GM21367 (cell line): ENCODE measurements around the gene RBM33.
"Not testable (repeated sequence)": the region's sequence is repeated elsewhere in the genome, so short reads cannot be mapped to it uniquely, and the experiment has no call there.

Source experiments
- ATAC-seq: cut with Tn5 transposase; IDR thresholded peaks from one replicate; pipeline ENCODE4 v1.9.1; 2021; ENCODE audit not compliant: unreplicated experiment

Gene RBM33

DNA sequence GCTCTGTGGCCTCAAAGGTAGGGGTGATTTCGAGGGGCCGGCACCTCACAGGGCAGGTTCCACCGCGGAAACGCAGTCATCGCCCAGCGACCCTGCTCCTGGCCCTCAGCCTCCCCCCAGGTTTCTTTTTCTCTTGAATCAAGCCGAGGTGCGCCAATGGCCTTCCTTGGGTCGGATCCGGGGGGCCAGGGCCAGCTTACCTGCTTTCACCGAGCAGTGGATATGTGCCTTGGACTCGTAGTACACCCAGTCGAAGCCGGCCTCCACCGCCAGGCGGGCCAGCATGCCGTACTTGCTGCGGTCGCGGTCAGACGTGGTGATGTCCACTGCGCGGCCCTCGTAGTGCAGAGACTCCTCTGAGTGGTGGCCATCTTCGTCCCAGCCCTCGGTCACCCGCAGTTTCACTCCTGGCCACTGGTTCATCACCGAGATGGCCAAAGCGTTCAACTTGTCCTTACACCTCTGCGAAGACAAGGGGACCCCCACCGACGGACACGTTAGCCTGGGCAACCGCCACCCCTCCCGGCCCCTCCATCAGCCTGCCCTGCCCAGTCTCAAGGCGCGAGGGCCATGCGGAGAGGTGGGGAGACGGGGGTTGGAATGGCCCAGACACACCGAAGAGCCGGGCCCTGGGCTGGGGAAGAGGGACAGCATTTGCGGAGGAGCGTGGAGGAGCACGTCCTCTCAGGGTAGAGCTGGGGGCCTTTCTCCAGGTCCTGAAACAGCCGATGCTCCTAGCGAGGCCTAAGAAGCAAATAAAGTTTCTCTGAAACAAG is 161.8 kb downstream of the RBM33 start:
- ATAC-seq = no peak

DNA sequence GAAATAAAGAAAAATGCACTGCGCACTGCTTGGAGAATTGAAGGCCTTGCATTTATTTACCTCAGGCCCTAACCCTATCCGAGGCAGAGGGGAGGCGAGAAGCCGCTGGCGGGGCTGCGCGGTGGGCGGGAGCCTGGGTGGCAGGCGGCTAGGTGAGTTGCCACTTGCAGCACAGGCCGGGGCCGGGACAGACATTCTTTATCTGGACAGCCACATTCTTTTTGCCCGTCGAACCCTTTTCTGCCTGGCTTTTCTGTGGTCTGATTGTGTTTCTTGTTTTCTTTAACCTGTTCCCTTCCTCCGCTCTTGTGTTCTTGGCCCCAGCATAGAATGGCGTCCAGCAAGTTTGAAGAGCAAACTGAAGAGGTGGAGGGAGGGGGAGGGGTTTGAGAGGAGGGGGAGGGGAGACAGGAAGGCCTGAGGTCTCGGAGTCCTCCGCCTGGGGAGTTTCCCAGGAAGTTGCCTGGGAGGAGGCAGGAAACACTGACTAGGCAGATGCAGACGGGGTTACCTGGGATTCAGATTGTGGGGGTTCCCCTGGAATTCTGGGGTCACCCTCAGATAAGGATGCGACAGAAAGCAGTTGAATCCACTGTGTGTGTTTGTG is 162.7 kb downstream of the RBM33 start:
- ATAC-seq = no peak

DNA sequence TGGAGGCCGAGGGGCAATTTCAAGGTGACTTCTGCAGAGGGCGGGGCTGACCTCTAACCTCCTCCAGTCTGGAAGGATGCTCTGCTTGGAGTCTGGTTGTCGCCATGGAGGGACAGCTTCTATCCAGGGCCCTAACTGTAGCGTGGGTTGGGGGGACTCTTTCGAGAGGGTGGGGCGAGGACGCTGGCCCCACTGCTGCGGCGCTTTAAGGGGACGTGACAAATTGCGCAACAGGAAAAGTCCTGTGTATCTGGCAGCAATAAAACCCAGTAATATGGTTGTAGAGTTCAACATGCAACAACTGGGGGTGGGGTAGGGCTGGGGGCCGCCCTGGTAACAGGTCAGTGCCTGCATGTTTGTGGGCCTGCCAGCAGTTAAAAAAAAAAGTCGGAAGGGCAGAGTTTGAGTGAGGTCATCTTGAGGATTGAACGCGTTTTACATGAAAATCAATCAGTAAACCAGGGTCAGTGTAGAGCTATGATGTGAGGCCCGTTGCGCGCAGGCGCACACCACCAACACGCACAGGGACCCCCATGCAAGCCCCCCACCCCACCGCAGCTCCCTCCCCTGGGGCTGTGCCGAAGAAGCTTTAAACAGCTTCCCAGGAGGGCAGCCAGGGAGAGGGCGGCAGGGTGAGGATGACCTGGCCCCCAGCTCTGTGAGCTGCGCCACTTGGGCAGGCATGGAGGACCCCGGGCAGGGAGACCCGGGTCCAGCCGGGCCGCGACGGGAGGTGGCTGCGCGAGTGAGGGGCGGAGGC is 163.5 kb downstream of the RBM33 start:
- no peak for ATAC-seq

DNA sequence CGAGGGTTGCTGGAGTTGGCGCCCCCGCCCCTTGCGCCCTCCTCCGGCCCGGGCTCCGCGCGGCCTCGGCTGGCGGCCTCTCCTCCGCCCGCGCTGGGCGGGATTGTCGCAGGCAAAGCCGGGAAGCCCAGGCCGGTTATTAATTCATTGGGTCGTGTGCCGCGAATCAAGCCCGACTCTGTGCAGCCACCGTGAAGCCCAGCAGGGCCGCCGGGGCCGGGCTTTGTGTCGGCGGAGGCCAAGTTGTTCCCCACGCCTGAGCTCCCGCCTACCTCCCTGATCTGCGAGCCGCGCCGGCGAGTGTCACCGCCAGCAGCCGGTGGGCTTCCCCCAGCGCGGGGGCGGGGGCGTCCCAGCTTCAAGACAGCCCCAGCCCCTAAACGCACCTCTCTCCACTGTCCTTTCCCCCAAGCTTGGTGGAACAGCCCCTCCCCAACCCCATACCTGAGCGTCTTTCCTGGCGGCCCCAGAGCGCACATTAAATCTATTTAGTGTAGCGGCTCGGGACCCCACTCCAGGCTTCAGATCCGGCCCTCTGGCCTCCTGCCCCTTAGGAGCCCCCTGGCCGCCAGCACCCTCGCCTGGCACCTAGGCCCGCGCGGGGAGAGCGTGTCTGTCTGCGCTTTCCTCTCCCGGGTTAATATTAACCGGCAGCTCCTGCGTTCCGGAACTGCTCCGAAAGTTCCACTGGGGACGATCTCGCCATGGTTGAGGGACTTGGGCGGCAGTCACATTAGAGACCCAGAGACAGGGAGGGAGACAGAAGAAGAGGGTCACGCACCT is 164.3 kb downstream of the RBM33 start:
- no peak for ATAC-seq

DNA sequence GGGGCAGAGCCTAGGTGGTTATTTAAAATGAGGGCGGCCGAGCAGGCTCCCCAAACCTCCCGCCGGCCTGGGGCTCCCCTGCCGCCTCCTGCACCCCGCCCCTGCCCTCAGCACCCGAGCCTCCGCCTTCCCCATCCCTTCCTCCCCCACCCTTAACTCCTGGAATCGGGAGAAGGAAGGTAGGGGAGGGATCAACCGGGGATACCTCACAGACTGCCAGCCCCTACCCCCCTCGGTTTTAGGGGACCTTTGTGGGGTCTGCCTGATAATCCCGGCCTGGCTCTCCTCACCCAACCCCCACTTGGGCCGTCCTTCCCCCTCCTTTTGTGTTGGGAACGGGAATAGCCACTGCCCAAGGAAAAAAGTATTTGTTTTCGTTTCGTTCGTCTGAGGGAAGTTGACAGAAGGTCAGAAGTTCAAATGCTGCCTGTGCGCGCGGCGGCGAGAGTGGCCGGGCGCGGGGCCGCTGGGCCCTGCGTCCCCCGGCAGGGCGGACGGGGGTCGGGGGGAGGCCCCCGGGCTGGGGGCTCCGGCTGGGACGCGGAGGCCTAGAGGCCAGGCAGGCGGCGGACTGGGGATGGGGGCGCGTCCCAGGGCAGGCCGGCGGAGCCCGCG is 165.0 kb downstream of the RBM33 start:
- ATAC-seq = no peak

DNA sequence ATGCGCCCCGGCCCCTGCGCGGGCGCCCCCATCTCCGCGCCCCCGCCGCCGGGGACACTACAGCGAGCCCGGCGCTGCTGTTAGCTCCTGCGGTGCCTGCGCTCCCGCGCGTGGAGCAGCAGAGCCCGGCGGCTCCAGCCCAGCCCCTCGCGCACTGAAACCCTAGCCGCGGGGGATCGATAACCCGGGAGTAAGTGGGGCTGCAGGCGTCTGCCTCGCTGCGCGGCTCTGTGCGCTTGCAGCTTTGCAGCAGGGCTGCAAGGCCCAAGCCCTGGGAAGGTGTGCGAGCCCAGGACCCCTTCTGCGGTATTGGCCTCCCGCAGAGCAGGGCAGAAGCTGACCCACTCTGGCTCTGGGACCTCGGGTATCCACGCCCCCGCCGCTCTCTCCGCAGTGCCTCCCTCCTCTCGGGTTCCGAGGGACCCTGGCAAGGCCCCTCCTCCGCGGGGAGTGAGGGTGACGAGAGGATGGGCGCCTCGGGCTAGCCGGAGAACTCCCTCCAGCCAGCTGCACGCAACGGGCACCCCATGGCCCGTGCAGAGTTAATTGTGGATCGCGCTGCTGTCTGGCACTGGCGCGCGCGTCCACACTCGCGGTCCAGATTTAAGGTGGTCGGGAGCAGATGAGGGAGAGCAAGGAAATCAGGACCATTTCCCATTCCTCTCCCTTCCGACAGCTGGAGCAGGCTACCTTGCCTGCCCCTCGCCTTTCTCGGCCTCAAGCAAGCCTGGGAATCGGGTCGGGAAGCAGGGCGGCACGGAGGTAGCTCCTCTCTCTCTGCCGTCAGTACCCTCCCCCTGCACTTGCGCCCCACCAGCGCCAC is 165.7 kb downstream of the RBM33 start:
- ATAC-seq = no peak

DNA sequence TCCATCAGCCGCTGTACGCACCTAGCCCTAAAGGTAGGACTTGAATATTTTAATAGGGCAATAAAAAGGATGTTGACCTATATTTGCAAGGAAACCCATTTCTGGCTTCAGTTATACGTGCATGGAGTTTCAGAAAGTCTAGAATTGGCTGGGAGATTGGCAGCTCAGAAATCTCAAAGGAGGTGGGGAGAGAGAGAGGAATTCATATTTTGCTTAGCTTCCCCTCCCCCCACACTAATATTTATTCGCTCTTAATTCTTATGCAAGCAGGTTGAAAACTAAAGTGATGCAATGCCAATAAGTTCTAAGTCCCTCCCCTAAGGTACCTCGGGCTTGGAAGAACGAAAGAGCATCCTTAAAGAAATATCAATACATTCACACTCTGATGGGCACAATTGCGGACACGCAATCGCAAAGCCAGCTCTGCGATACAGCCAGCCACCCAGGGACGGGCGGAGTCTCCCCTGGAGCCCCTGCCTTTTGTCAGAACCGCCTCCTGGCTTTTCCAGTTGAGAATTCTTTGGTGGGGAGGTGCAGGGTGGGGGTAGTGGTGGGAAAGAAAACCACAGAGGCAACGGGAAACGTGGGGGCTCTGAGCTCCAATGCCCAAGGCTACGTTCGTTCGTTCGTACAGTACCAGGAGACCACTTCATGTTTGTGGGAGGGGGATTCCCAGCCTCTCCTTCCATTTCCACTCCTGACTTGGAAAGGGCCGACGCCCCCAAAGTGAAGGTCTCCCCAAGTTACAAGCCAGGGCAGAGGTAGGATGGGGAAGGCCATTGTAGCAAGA is 166.5 kb downstream of the RBM33 start:
- ATAC-seq = no peak

DNA sequence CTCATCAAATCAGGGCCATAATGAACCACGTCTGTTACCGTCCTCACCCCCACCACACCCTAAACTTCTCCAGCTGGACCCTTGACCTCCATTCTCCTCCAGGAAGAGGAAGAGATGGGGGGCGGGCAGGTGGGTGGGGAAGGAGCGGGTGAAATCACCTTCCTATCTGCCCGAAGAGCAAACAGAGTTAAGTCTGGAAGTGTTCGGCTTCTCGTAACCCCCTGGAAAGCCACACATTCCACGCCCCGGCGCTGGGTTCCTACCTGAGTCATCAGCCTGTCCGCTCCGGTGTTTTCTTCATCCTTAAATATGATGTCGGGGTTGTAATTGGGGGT is 167.1 kb downstream of the RBM33 start:
- ATAC-seq = no peak

DNA sequence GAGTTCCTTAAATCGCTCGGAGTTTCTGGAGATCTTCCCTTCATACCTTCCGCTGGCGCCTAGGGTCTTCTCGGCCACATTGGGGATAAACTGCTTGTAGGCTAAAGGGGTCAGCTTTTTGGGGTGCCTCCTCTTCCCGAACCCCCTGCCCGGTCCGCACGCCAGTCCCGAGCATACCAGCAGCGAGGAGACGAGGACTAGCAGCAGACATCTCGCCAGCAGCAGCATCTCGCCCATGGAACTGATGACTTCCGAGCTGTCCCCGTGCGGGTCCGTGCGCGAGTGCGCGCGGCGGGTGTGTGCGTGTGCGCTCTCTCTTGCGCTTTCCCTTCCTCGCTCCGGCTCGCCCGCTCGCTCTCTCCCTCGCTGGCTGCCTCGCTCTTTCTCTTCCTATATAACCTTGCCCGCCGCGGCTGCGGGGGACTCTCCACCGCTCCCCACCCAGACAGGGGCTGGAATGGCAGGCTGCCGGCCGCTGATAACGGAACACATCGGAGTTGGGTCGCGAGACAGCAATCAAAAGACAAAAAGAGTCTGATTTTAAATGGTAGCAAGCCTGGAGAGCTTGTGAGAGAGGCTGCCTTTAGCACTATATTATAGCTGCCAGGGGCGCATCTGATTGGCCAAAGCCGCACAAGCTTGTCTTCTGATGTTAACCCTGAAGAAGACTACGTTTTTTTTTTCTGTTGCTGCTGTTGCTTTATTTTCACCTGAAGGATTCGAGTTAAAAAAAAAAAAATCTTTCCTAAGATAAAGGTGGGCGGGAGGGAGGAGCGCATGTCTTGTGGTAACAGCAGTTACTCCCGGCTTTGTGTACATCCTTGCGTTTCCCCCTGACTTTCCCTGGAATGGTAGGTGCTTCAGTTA is 167.7 kb downstream of the RBM33 start, which contains the start of gene SHH:
SHH (minus strand) TSS at position 569 of the 867 bp plus-strand sequence; CDS start at position 228, 341 bp downstream.
- ATAC-seq = no peak

DNA sequence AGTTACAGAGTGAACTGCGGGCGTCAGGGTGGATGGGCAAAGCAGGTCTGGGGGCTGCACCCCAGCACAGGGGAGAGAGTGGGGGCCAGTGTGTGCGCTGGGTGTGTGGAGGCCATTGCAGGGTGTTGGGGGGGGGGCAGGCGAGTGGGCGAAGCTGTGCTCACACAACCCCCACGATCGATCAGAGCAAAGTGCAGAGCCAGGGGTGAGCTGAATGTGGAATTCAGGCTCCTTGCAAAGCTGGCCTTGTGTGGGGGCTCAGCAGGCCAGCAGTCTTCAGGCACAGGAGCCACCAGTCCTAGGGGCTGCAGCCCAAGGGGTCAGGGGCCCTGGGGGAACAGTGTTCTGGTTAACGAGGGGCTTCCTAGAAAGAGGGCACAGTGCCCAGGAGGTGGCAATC is 168.7 kb downstream of the RBM33 start:
- ATAC-seq = no peak

DNA sequence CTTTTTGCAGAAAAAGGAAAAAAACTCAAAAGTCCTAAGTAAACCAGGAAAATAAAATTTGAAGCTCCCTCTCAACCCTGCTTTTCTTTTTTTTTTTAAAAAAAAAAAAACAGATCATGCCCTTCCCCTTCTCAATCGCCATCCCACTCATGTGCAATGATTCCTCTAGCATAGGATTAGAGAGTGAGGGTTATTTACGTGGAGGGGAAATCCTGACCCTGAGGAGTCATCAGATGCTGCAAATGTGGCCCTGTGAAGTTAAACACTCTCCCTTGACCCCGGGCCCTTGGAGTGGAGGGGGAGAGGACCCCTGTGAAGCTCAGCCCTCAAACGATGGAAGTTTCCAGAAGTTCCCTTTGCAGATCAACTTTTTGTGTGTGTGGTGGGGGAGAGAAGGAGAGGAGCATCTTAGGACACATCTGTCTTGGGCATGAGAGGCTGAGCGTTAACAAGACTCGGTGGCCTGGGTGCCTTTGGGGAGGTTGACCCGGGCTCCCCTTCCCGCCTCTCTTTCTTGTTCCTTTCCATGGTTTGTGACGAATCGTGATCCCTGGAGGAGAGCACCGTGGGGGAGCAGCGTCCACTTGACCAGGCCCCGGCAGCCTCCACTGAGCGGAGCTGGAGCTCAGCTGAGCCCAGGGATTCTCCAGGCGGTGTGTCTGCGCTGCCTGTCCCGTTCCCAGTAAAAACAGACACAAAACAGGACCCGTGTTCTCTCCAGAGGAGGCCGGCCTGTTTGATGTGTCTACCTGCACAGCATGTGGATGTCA is 169.3 kb downstream of the RBM33 start:
- ATAC-seq = no peak

DNA sequence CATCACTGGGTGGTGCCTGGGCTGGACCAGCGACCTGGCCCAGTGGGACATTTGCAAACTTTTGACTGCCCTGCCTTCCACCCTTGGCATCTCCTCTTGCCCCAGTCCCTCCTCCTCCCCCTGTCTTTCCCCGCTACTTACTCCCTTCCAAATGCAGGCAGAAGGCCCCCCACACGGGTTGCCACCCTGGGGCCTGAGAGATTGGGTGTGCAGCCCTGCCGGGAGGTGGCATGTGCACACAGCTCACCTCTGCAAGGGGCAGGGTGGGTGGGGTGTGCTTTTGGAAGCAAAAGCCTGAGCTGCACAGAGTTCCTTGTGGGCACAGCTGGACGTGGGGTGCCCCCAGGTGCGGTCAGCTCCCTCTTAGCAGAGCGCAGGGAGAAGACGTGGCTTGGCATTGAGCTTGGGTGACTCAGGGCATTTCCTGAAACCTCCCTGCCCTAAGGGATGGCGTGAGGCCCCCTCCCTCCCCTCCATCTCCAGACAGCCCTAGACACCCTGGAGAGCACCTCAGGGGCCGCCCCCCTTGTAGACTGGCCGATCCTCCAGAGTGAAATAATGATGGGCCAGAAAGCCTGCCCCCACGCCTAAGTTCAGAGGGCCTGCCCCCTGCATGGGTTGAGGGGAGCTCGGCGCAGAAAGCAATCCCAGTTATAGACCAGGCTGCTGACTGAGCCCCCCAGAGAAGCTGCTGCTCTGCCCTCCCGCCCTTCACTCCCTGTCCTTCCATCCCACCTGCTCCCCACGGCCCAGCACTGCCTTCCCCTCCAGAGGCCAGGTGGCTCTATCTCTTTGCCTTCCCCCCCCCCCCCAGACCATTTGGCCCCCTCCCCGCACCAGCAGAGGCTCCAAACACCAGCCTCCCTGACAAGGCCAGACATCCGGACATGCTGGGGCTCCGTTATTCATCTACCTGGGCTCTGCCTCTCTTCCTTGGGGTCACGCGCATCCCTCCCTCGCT is 170.1 kb downstream of the RBM33 start:
- ATAC-seq = no peak

DNA sequence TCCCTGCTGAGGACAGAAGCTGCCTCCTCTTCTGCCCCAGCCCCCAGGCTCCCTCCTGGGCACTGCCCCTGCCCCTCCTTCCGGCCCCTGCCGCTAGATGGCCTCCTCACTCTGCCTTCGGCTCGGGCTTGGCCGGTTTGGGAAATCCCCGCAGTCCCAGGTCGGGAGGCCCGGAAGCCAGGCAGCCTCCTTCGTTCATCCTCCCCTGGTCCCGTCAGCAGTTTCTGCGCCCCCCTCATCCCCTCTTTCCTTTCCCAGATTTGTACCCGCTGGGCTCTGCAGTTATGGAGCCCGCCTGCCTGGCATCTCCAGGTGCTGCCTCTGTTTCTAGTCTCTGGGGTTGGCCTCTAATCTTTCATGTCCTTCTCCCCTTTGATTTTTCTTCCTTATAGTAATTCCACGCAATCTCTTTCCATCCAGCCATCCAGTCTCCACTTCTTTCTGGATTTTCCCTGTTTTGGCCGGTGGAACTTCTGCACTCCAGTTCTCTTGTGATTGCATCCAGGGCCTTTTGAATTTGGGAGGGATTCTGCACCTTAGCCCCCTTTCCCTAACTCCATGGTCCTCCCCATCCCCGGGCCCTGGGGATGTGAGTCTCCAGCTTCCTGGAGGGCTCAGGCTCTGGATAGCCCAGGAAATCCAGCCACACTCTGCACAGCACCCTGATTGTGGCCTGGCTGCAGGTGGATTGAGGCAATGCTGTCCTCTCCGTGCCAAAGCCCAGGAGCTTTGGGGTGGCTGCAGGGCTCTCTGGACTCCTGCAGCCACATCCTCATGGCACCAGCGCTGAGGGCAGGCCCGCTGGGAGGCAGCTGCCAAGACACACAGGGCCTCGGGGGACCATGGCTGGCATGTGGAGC is 171.1 kb downstream of the RBM33 start:
- peak; percentile 89 for ATAC-seq

DNA sequence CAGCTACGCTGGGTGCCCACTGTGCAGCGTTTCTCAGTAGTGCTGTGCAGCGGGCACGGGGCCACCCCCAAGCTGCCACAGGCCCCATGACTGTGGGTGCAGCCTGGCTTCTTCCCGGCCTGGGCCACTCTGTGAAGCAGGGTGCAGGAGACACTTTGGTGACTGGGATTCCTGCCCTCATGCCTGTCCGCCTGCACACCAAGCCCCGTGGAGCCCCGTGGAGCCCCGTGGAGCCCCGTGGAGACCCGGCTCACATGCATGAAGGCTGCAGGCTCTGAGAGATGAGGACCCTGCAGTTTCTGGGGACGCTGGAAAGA is 171.7 kb downstream of the RBM33 start:
- no peak for ATAC-seq

DNA sequence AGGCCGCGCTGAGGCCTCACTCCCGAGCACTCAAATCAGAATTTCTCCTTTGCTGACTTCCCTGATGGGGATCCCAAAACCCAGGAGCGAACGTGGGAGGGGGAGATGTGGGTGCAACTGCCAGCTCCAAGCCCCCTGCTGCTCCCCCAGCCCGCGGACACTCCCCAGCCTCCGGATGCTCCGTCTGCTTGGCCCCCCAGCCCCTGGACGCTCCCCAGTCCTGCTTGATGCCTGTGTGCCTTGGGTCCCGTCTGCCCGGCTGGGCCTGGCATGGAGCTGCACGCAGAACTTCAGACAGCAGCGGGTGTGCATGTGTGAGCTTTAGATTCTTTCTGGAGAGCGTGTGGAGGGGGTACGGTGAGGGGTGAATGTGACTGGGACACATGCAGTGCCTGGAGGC is 172.5 kb downstream of the RBM33 start:
- no peak for ATAC-seq

DNA sequence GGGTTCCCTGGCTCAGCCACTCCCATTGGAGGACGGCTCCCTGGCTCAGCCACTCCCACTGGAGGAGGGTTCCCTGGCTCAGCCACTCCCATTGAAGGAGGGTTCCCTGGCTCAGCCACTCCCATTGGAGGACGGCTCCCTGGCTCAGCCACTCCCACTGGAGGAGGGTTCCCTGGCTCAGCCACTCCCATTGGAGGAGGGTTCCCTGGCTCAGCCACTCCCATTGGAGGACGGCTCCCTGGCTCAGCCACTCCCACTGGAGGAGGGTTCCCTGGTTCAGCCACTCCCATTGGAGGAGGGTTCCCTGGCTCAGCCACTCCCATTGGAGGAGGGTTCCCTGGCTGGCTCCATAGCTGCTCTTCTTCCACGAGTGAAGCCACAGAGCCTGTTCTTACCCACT is 173.1 kb downstream of the RBM33 start:
- ATAC-seq = not testable (repeated sequence)
